Stimulated activated CD4-positive, alpha-beta T cell treated with anti-CD3 and anti-CD28 coated beads, Interleukin-4, amount 100 ng/mL, for 1 hour (primary cell): ENCODE data around the gene TK2.
A peak's percentile ranks its signal among the peaks of the same experiment; 100 is the strongest.
"Not testable (repeated sequence)": the region's sequence is repeated elsewhere in the genome, so short reads cannot be mapped to it uniquely, and the experiment has no call there.

Source experiments
- DNase-seq: peaks from one replicate; pipeline ENCODE4 v3.0.0-alpha.2; 2020

Gene TK2

GRCh38 chr16:66549284-66550131, at the start of gene TK2:
TSS of gene TK2 (minus strand) at chr16:66550122. CDS start at chr16:66550061, 61 bp downstream.
- DNase-seq, result peak; percentile 73

DNA sequence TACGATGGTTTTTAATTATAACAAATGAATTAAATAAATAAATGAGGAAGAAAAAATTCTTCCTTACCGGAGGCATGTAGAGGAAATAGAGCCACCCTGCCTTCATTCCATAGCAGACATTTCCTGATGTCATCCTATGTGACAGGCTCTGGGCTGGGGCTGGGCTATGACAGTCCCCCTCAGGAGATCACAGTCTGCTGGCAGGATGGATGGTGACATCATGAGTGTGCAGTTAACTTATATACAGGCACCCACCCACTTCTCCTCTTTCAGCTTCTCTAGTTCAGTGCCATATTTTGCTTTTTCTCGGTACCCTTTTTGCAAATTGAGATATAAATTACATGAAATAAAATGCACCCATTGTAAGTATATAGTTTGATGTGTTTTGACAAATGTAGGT, 48.2 kb upstream of the TK2 start:
- no peak for DNase-seq

DNA sequence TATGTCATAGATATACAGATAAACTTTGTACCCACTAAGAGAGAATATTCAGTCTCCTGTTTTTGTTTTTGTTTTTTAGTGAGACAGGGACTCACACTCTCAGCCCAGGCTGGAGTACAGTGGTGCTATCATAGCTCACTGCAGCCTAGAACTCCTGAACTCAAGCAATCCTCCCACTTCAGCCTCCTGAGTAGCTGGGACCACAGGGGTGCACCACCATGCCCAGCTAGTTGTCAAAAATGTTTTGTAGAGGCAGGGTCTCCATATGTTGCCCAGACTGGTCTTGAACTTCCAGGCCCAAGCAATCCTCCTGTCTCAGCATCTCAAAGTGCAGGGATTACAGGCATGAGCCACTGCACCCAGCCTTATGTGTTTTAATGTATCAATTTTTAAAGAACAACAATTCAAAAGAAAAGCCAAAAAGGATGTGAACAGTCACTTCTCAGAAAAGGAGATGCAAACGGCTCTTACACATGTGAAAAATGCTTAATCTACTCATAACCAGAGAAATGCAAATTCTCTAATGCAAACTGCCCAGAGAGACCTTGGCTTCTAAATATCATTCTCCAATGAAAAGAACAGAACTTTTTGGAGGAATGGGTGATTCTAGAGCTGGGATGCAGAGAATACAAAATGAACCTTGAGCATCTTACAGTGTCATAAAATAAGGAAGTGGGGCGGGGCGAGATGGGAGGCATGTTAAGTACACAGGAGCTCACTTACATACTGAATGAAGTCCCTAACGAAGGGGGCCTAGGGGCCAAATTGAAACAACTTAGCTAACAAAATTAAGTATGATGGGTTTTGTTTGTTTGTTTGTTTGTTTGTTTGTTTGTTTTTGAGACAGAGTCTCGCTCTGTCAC, 47.3 kb upstream of the TK2 start:
- DNase-seq, result no peak

DNA sequence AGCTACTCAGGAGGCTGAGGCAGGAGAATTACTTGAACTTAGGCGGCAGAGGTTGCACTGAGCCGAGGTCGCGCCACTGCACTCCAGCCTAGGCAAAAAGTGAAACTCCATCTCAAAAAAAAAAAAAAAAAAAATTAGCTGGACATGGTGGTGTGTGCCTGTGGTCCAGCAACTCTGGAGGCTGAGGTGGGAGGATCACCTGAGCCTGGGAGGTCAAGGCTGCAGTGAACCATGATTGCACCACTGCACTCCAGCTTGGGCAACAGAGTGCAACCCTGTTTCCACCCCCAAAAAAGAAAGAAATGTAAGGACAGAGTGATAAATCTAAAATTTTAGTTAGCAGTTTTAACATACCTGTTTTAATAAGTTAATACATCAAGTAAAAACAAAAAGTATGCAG, 46.6 kb upstream of the TK2 start:
- DNase-seq, result not testable (repeated sequence)

DNA sequence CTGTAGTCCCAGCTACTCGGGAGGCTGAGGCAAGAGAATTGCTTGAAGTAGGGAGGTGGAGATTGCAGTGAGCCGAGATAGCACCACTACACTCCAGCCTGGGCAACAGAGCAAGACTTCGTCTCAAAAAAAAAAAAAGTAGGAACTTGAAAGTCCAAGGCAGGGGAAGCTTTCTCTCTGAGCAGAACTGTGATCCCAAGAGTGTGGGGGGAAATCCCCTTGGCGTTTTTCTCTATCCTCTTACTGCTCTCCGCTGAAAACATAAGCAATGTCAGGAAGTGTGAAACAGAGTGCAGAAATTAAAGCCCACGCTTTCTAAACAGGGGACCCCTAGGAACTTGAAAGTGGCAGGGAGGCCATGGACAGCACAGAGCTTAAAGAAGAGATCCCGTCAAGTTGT, 44.8 kb upstream of the TK2 start:
- DNase-seq, result no peak

GRCh38 chr16:66592814-66593213, 42.9 kb upstream of the TK2 start:
- DNase-seq, result no peak

GRCh38 chr16:66592241-66592640, 42.3 kb upstream of the TK2 start:
- DNase-seq, result no peak

GRCh38 chr16:66591018-66591417, 41.1 kb upstream of the TK2 start:
- DNase-seq, result no peak

GRCh38 chr16:66590322-66590721, 40.4 kb upstream of the TK2 start:
- no peak for DNase-seq

GRCh38 chr16:66588981-66589713, 39.2 kb upstream of the TK2 start:
- peak; percentile 49 for DNase-seq

GRCh38 chr16:66587881-66588600, 38.1 kb upstream of the TK2 start:
- no peak for DNase-seq

- DNase-seq, result no peak
Observed at GRCh38 chr16:66585481-66586239, 35.7 kb upstream of the TK2 start.

DNA sequence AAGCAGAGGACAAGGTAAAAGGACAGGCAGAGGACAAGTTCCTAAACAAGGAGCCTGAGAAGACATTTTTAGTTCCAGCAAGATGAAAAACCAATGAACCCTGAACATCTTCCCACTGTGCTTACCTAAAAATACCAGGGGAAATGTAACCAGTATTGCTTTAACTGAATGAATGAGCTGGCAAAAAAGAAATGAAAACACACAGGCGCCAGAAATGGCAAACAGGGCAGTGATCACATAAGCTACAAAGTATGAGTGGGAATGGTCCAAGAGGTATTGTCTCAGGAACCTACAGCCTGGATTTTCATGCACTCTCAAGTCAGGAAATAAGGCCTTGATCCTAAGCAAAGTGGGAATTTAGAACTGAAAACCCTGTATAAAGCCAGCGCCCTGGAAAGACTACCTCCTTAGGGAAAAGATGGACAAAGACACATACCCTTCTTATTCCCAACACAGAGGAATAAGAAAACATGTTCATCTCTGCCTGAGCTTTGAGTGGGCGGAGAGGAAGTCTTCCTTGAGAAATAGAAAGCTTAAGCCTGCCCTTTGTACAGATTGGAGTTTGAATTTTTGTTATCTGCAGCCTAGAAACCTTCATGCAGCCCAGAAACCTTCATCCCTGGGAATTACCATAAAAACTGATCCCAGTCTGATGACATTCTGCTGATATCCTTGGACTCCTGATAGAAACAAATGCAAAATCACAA, 31.5 kb upstream of the TK2 start:
- no peak for DNase-seq

GRCh38 chr16:66580605-66581209, 30.8 kb upstream of the TK2 start:
- DNase-seq, result no peak

DNA sequence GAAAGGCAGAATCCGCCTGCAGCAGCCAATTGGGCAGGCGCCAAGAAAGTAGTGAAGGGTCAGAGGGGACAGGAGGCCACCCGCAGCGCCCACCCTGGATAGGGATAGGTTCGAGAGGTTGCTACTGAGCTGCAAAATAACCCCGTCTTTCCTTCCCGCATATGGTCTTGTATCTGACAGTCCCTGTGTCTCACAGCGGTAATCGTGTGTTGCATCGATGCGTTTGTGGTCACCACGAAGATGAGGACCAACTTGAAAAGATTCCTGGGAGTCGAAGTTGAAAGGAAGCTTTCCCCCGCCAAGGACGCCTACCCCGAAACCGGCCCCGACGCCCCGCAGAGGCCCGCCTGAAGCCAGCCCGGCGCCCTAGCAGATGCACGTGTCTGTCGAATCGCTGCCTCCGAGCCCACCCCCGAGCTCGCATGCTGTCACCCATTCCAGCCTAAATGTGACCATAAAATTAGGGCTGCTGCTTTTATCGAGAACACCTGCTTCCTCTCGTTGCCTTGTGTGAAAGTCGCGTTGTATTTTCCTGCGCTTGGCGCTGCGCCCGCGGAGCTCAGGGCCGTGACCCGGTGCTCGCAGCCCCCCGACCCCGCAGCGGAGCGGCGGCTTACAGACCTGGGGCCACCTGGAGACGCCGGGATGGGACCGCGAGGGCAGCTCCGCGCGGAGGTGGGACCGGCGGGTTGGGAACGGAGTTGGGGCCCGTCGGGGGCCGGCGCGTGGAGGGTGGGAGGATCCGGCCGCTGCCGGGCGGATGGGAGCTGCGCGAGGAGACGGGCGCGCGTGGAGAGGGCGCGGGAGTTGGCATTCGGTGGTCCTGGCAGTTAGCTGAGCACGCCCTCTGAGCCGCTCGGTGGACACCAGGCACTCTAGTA, 29.0 kb upstream of the TK2 start, which contains the start of gene CMTM2:
Gene CMTM2 (plus strand): TSS at position 813 of the 881 bp plus-strand sequence. CDS start 145 bp downstream, outside the sequence.
- peak; percentile 28 for DNase-seq

DNA sequence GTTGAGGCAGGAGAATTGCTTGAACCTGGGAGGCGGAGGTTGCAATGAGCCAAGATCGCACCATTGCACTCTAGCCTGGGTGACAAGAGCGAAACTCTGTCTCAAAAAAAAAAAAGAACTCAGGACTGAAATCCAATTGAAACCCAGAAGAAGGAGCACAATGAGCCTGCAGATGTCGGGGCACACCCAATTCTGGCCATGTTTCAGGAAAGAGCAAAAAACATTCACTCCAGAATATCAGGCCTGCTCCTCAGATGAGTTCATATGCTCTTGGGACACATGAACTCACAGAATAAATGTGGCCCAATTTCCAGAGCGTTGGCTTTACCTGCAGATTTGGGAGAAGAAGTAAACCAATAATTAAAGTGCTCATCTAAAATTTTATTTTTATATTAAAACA, 26.4 kb upstream of the TK2 start:
- no peak for DNase-seq

DNA sequence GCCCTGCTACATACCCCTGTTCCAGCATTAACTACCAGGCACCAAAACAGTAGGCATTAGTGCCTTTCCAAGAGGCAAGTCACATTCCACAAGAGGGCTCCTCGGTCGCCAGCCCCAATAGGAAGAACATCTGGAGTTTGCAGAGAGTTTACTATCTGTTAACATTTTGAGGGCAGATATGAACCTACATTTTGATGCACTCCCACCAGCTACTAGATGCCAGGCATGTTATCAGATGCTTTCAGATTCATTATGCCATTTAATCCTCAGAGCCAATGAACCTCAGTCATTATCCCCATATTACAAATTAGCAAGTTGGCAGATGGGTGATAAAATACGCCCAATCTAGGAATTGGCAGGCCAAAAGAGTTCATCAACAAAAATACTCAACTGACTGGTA, 25.1 kb upstream of the TK2 start:
- DNase-seq, result no peak

DNA sequence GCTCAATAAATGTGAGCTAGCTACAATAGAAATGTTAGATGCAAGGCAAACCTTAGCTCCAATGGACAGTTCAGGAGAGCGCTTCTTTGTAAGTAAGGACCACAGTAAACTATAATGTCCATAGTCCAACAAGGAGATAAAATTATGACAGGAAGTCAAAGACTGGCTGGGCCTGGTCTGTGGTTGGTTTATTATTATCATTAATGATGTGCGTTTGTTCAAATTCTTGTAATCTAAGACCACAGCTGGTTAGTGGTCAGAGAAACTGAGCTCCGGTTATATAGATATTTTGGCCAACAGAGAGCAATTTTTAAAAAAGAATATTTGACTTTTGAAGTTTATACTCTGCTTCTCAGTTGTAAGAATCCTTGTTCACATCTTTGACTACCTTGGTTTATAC, 24.6 kb upstream of the TK2 start:
- DNase-seq, result no peak

GRCh38 chr16:66574081-66574480, 24.2 kb upstream of the TK2 start:
- DNase-seq, result no peak

- DNase-seq, result no peak
Observed at GRCh38 chr16:66572356-66572755, 22.4 kb upstream of the TK2 start.
